ENCODE data around the gene STON2. TPM values are rescaled to one million over a fixed set of nuclear protein-coding genes. Genes with fewer than 3 reads are reported as not detected.

The STON2 gene
- total RNA-seq, 1 experiment from 2014 or later: 28.2 TPM

DNA sequence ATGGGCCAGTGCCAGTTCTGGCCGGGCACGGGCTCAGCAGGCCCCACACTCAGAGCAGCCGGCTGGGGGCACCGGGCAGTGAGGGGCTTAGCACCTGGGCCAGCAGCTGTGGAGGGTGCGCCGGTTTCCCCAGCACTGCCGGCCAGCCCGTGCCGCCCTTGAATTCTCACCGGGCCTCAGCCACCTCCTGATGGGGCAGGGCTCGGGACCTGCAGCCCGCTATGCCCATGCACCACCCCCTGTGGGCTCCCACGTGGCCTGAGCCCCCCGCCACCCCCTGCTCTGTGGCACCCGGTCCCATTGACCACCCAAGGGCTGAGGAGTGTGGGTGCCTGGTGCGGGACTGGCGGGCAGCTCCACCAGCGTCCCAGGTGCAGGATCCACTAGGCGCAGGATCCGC lies 164.0 kb downstream of the STON2 start:
- H3K9me3 Mint-ChIP-seq (ENCODE audit: low read depth, unreplicated experiment): no peaks in the 10 kb centered on the region
- TF ChIP-seq, protein P1, sequence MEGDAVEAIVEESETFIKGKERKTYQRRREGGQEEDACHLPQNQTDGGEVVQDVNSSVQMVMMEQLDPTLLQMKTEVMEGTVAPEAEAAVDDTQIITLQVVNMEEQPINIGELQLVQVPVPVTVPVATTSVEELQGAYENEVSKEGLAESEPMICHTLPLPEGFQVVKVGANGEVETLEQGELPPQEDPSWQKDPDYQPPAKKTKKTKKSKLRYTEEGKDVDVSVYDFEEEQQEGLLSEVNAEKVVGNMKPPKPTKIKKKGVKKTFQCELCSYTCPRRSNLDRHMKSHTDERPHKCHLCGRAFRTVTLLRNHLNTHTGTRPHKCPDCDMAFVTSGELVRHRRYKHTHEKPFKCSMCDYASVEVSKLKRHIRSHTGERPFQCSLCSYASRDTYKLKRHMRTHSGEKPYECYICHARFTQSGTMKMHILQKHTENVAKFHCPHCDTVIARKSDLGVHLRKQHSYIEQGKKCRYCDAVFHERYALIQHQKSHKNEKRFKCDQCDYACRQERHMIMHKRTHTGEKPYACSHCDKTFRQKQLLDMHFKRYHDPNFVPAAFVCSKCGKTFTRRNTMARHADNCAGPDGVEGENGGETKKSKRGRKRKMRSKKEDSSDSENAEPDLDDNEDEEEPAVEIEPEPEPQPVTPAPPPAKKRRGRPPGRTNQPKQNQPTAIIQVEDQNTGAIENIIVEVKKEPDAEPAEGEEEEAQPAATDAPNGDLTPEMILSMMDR (IDR thresholded peaks at IDR 0.05; ENCODE audit: unreplicated experiment): no peak
- intact Hi-C loops (cut with micrococcal nuclease; ENCODE audit: unreplicated experiment): no loop called here
- H3K4me1 Mint-ChIP-seq (ENCODE audit: low read depth, unreplicated experiment): no peaks in the 10 kb centered on the region
- DNase-seq: no peak
- CTCF ChIA-PET: no interaction called here
- BruUV-seq (replicated peaks): no TSS peak
- H3K36me3 Mint-ChIP-seq (ENCODE audit: insufficient read depth, unreplicated experiment): no peaks in the 10 kb centered on the region
- peaks cover 30% of the 10 kb centered on the region for H3K27me3 Mint-ChIP-seq (ENCODE audit: unreplicated experiment)
- no peak overlapping the region for H3K27ac Mint-ChIP-seq (ENCODE audit: unreplicated experiment)
- no peak overlapping the region for H3K4me3 Mint-ChIP-seq (ENCODE audit: low read depth, unreplicated experiment)

DNA sequence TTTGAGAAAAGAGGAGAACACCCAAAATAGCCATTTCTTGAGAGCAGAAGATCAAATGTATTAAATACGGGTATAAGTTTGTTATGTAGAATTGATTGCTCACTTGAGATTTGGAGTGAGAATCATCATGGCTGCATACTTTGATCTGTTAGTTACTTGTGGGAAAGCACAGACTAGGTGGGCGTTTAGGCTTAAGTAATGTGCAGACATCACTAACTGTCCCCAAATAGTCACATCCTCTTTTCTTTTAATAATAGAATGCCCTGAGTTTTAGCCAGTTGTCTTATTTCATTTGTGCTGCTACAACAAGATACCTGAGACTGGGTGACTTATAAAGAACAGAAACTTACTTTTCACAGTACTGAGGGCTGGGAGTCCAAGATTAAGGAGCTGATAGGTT lies 165.0 kb downstream of the STON2 start:
- DNase-seq: no peak
- H3K4me1 Mint-ChIP-seq (ENCODE audit: low read depth, unreplicated experiment): no peaks in the 10 kb centered on the region
- BruUV-seq (replicated peaks): no TSS peak
- no peak overlapping the region for H3K27ac Mint-ChIP-seq (ENCODE audit: unreplicated experiment)
- no peaks in the 10 kb centered on the region for H3K36me3 Mint-ChIP-seq (ENCODE audit: insufficient read depth, unreplicated experiment)
- H3K4me3 Mint-ChIP-seq (ENCODE audit: low read depth, unreplicated experiment): no peak overlapping the region
- peaks cover 30% of the 10 kb centered on the region for H3K27me3 Mint-ChIP-seq (ENCODE audit: unreplicated experiment)
- intact Hi-C loops (cut with micrococcal nuclease; ENCODE audit: unreplicated experiment): no loop called here
- TF ChIP-seq, protein P1 (IDR thresholded peaks at IDR 0.05; ENCODE audit: unreplicated experiment): no peak
- CTCF ChIA-PET: no interaction called here
- H3K9me3 Mint-ChIP-seq (ENCODE audit: low read depth, unreplicated experiment): no peaks in the 10 kb centered on the region

- no TSS peak for BruUV-seq (replicated peaks)
- H3K27ac Mint-ChIP-seq (ENCODE audit: unreplicated experiment): no peak overlapping the region
- CTCF ChIA-PET: no interaction called here
- H3K4me1 Mint-ChIP-seq (ENCODE audit: low read depth, unreplicated experiment): no peaks in the 10 kb centered on the region
- H3K36me3 Mint-ChIP-seq (ENCODE audit: insufficient read depth, unreplicated experiment): no peaks in the 10 kb centered on the region
- H3K9me3 Mint-ChIP-seq (ENCODE audit: low read depth, unreplicated experiment): no peaks in the 10 kb centered on the region
- H3K4me3 Mint-ChIP-seq (ENCODE audit: low read depth, unreplicated experiment): no peak overlapping the region
- TF ChIP-seq, protein P1 (IDR thresholded peaks at IDR 0.05; ENCODE audit: unreplicated experiment): no peak
- H3K27me3 Mint-ChIP-seq (ENCODE audit: unreplicated experiment): peaks cover 22% of the 10 kb centered on the region
- intact Hi-C loops (cut with micrococcal nuclease; ENCODE audit: unreplicated experiment): no loop called here
- DNase-seq: no peak
These were observed 165.8 kb downstream of the STON2 start for GRCh38 chr14:81234278-81234677.

GRCh38 chr14:81233615-81234014 lies 166.5 kb downstream of the STON2 start:
- TF ChIP-seq, protein P1 (IDR thresholded peaks at IDR 0.05; ENCODE audit: unreplicated experiment): no peak
- CTCF ChIA-PET: interaction anchor here (0.6 kb wide), 1 partner anchor 50 kb away, joined by 4 read pairs; no protein-coding TSS in a partner anchor
- BruUV-seq (replicated peaks): no TSS peak
- no peak for DNase-seq
- intact Hi-C loops (cut with micrococcal nuclease; ENCODE audit: unreplicated experiment): no loop called here
- Mint-ChIP-seq H3K27ac (ENCODE audit: unreplicated experiment) (no peak overlapping the region), H3K4me1 (ENCODE audit: low read depth, unreplicated experiment) (no peaks in the 10 kb centered on the region), H3K4me3 (ENCODE audit: low read depth, unreplicated experiment) (no peak overlapping the region), H3K27me3 (ENCODE audit: unreplicated experiment) (peaks cover 15% of the 10 kb centered on the region), H3K36me3 (ENCODE audit: insufficient read depth, unreplicated experiment) (no peaks in the 10 kb centered on the region), H3K9me3 (ENCODE audit: low read depth, unreplicated experiment) (no peaks in the 10 kb centered on the region)

Measured in Calu3 (cell line).